NT2/D1 (cell line): Measurements from ENCODE around the gene FBXO33.

Source experiments
- SUZ12 ChIP-seq: IDR thresholded peaks from 2 replicates; pipeline ENCODE4 v1.6.1; 2011; ENCODE audit not compliant: insufficient read length, insufficient read depth; ENCODE audit errors: extremely low read depth
- YY1 ChIP-seq: IDR thresholded peaks from 2 replicates; pipeline ENCODE4 v1.6.1; 2011; ENCODE audit not compliant: insufficient read length, insufficient read depth

DNA sequence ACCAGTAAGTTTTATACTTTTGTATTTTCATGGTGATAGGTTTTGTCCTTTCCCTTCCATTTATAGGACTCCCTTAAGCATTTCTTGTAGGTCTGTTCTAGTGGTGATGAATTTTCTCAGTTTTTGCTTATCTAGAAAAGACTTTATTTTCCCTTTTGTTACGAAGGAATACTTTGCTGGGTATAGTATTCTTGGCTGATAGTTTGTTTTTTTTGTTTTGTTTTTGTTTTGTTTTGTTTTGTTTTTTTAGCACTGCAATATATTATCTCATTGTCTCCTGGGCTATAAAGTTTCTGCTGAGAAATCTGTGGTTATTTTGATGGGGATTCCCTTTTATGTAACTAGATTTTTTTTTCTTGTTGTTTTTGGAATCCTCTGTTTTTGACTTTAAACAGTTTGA, 67.7 kb downstream of the FBXO33 start:
- TF ChIP-seq YY1 (no peak), SUZ12 (no peak)
